Measurements from ENCODE around the gene MBTD1.
"Not testable (repeated sequence)": the region's sequence is repeated elsewhere in the genome, so short reads cannot be mapped to it uniquely, and the experiment has no call there.

Gene MBTD1

GRCh38 chr17:51259564-51260236 lies at the start of gene MBTD1:
MBTD1 (minus strand) TSS chr17:51260049; CDS start chr17:51225161, 34,888 bp downstream.
- Histone ChIP-seq H3K9ac (ENCODE audit: low read depth, low read length) (peak within 1 kb of the TSS; percentile 77), H3K36me3 (ENCODE audit: insufficient read depth, low read length) (peaks cover 13% of the 10 kb centered on the region; the same call in 1 of the 2 replicates), H3K9me3 (ENCODE audit: control insufficient read depth, insufficient read depth, low read length) (no peaks in the 10 kb centered on the region), H3K4me1 (ENCODE audit: insufficient read depth, low read length) (peaks cover 12% of the 10 kb centered on the region)

DNA sequence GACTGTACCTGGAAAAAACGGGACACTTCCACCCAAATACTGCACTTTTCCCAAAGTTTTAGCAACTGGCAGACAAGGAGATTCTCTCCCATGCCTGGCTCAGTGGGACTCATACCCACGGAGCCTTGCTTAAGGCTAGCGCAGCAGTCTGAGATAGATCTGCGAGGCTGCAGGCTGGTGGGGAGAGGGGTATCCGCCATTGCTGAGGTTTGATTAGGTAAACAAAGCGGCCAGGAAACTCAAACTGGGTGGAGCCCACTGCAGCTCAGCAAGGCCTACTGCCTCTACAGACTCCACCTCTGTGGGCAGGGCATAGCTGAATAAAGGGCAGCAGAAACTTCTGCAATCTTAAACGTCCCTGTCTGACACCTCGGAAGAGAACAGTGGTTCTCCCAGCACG lies 45.3 kb upstream of the MBTD1 start:
- no peaks in the 10 kb centered on the region; the same call in 1 of the 2 replicates for H3K9me3 ChIP-seq (ENCODE audit: control insufficient read depth, insufficient read depth, low read length)
- H3K36me3 ChIP-seq (ENCODE audit: insufficient read depth, low read length), result no peaks in the 10 kb centered on the region
- H3K4me1 ChIP-seq (ENCODE audit: insufficient read depth, low read length), result peaks cover 16% of the 10 kb centered on the region
- H3K9ac ChIP-seq (ENCODE audit: low read depth, low read length), result no peak overlapping the region

GRCh38 chr17:51299859-51300258 lies 40.0 kb upstream of the MBTD1 start:
- Histone ChIP-seq H3K9ac (ENCODE audit: low read depth, low read length) (no peak overlapping the region), H3K4me1 (ENCODE audit: insufficient read depth, low read length) (peaks cover 29% of the 10 kb centered on the region), H3K36me3 (ENCODE audit: insufficient read depth, low read length) (peaks cover 9% of the 10 kb centered on the region; the same call in 1 of the 2 replicates), H3K9me3 (ENCODE audit: control insufficient read depth, insufficient read depth, low read length) (no peaks in the 10 kb centered on the region)

DNA sequence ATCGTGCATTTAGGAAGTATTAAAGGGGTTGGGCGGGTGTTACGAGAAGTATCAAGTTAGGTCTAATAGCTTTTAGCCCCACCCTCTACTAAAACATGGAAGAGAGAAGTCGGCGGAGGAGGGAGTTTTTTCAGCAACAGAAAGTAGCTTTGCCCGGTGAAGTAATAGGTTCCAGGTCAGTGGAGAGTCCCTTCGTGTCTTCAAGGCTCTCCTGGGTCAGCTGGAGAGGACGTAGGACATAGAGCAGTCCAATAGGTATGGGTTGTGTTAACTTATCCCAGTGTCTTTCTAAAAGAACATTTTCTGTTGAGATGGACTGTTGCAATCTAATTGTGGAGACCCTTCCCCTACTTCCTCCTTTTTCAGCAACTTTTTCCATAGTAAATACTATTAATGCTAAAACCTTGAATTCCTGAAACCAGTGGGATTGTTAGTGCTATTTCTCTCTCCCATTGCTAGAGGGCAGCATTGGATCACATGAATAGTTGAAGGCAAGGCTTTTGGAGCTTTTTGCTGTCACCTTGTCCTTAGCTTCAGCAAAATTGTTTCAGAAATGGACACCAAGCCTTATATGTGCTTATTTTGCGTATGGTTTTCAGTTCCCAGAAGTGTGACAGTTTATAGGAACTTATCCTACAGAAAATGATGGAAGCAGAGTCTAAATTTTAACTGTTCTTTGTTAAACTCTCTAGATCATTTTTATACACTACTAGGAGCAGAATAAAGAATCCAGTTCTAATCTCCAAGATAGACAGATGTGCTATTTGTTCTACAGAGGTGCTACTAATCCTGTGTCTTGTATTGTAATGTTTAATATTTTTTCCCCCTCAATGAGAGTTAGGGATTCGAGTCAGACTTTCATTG lies 38.9 kb upstream of the MBTD1 start:
- Histone ChIP-seq H3K4me1 (ENCODE audit: insufficient read depth, low read length) (peaks cover 29% of the 10 kb centered on the region), H3K36me3 (ENCODE audit: insufficient read depth, low read length) (peaks cover 9% of the 10 kb centered on the region; the same call in 1 of the 2 replicates), H3K9ac (ENCODE audit: low read depth, low read length) (peak overlapping the region; percentile 4; the same call in 1 of the 2 replicates), H3K9me3 (ENCODE audit: control insufficient read depth, insufficient read depth, low read length) (no peaks in the 10 kb centered on the region)

DNA sequence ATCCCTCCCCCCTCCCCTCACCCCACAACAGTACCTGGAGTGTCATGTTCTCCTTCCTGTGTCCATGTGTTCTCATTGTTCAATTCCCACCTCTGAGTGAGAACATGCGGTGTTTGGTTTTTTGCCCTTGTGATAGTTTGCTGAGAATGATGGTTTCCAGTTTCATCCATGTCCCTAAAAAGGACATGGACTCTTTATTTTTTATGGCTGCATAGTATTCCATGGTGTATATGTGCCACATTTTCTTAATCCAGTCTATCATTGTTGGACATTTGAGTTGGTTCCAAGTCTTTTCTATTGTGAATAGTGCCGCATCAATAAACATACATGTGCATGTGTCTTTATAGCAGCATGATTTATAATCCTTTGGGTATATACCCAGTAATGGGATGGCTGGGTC lies 34.5 kb upstream of the MBTD1 start:
- not testable (repeated sequence) for H3K9ac ChIP-seq (ENCODE audit: low read depth, low read length); H3K9me3 ChIP-seq (ENCODE audit: control insufficient read depth, insufficient read depth, low read length); H3K4me1 ChIP-seq (ENCODE audit: insufficient read depth, low read length)
- peaks cover 22% of the 10 kb centered on the region for H3K36me3 ChIP-seq (ENCODE audit: insufficient read depth, low read length)

- H3K9ac ChIP-seq (ENCODE audit: low read depth, low read length), result no peak overlapping the region
- peaks cover 38% of the 10 kb centered on the region for H3K36me3 ChIP-seq (ENCODE audit: insufficient read depth, low read length)
- no peaks in the 10 kb centered on the region for H3K9me3 ChIP-seq (ENCODE audit: control insufficient read depth, insufficient read depth, low read length)
- H3K4me1 ChIP-seq (ENCODE audit: insufficient read depth, low read length), result peaks cover 8% of the 10 kb centered on the region
Measured at GRCh38 chr17:51289696-51290111, 29.9 kb upstream of the MBTD1 start.

- Histone ChIP-seq H3K36me3 (ENCODE audit: insufficient read depth, low read length) (peaks cover 40% of the 10 kb centered on the region), H3K4me1 (ENCODE audit: insufficient read depth, low read length) (peaks cover 8% of the 10 kb centered on the region), H3K9ac (ENCODE audit: low read depth, low read length) (no peak overlapping the region), H3K9me3 (ENCODE audit: control insufficient read depth, insufficient read depth, low read length) (no peaks in the 10 kb centered on the region)
Measured at GRCh38 chr17:51287412-51287811, 27.6 kb upstream of the MBTD1 start.

- H3K36me3 ChIP-seq (ENCODE audit: insufficient read depth, low read length), result peaks cover 44% of the 10 kb centered on the region
- no peaks in the 10 kb centered on the region for H3K4me1 ChIP-seq (ENCODE audit: insufficient read depth, low read length)
- H3K9me3 ChIP-seq (ENCODE audit: control insufficient read depth, insufficient read depth, low read length), result no peaks in the 10 kb centered on the region
- H3K9ac ChIP-seq (ENCODE audit: low read depth, low read length), result no peak overlapping the region
Measured at GRCh38 chr17:51279183-51279582, 19.3 kb upstream of the MBTD1 start.

GRCh38 chr17:51275381-51275780 lies 15.5 kb upstream of the MBTD1 start:
- Histone ChIP-seq H3K4me1 (ENCODE audit: insufficient read depth, low read length) (no peaks in the 10 kb centered on the region), H3K9me3 (ENCODE audit: control insufficient read depth, insufficient read depth, low read length) (no peaks in the 10 kb centered on the region), H3K36me3 (ENCODE audit: insufficient read depth, low read length) (peaks cover 52% of the 10 kb centered on the region), H3K9ac (ENCODE audit: low read depth, low read length) (no peak overlapping the region)

- H3K36me3 ChIP-seq (ENCODE audit: insufficient read depth, low read length), result peaks cover 52% of the 10 kb centered on the region
- no peak overlapping the region for H3K9ac ChIP-seq (ENCODE audit: low read depth, low read length)
- no peaks in the 10 kb centered on the region for H3K4me1 ChIP-seq (ENCODE audit: insufficient read depth, low read length)
- H3K9me3 ChIP-seq (ENCODE audit: control insufficient read depth, insufficient read depth, low read length), result no peaks in the 10 kb centered on the region
Measured at GRCh38 chr17:51272812-51273211, 13.0 kb upstream of the MBTD1 start.

DNA sequence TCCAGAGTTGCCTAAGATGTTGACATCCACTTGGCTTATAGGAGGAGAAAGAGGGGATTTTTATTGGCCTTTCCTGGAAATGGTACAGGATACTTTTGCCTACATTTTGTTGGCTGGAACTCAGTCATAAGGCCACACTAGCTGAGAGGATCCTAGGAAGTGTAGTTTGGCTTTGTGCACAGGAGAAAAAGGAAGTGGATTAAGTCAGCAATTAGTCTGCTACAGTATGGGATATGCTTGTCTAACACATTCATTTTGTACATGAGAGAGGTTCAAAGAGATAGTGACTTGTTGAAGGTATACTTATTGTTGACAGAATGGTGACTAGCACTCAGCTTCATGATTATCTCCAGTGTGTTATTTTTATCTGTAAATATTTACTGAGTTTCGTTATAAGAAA lies 10.8 kb upstream of the MBTD1 start:
- Histone ChIP-seq H3K4me1 (ENCODE audit: insufficient read depth, low read length) (no peaks in the 10 kb centered on the region), H3K9me3 (ENCODE audit: control insufficient read depth, insufficient read depth, low read length) (no peaks in the 10 kb centered on the region), H3K9ac (ENCODE audit: low read depth, low read length) (no peak overlapping the region), H3K36me3 (ENCODE audit: insufficient read depth, low read length) (peaks cover 37% of the 10 kb centered on the region)

DNA sequence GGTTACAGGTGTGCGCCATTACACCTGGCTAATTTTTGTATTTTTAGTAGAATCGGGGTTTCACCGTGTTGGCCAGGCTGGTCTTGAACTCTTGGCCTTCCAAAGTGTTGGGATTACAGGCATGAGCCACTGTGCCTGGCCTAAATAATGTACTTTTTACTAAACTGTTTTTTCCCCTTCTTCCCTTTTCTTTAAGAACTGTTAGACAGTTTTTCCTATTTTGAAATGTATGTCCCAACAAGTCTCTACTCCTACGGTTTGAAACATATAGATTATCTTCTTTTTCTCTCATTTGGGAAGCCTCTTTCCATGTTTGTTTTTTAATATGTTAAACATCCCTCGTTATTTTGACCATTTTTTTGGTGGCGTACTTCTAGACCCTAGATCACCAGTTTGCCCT lies 10.1 kb upstream of the MBTD1 start:
- peaks cover 36% of the 10 kb centered on the region for H3K36me3 ChIP-seq (ENCODE audit: insufficient read depth, low read length)
- H3K9ac ChIP-seq (ENCODE audit: low read depth, low read length), result no peak overlapping the region
- no peaks in the 10 kb centered on the region for H3K9me3 ChIP-seq (ENCODE audit: control insufficient read depth, insufficient read depth, low read length)
- no peaks in the 10 kb centered on the region for H3K4me1 ChIP-seq (ENCODE audit: insufficient read depth, low read length)

DNA sequence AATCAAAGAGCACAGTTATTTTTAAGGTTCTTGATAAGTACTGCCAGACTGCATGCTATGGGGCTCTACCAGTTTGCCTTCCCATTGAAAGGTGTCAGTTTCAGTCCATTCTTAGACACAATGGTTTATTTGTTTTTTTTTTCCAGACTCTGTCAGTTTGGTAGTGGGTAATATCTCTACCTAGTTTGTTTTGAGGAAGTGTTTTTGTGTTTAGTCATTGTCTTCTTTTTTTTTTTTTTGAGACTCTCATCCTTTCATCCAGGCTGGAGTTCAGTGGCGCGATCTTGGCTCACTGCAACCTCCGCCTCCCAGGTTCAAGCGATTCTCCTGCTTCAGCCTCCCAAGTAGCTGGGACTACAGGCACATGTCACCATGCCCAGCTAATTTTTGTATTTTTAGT lies 4.6 kb upstream of the MBTD1 start:
- H3K9me3 ChIP-seq (ENCODE audit: control insufficient read depth, insufficient read depth, low read length); H3K9ac ChIP-seq (ENCODE audit: low read depth, low read length): not testable (repeated sequence)
- Histone ChIP-seq H3K36me3 (ENCODE audit: insufficient read depth, low read length) (peaks cover 20% of the 10 kb centered on the region), H3K4me1 (ENCODE audit: insufficient read depth, low read length) (peaks cover 12% of the 10 kb centered on the region; the same call in 1 of the 2 replicates)

- peaks cover 12% of the 10 kb centered on the region for H3K4me1 ChIP-seq (ENCODE audit: insufficient read depth, low read length)
- no peaks in the 10 kb centered on the region for H3K9me3 ChIP-seq (ENCODE audit: control insufficient read depth, insufficient read depth, low read length)
- no peak overlapping the region for H3K9ac ChIP-seq (ENCODE audit: low read depth, low read length)
- H3K36me3 ChIP-seq (ENCODE audit: insufficient read depth, low read length), result peaks cover 9% of the 10 kb centered on the region
Measured at GRCh38 chr17:51263006-51263405, 3.2 kb upstream of the MBTD1 start.

Measured in ES-I3 (cell line).